ENCODE results near the gene ZC3H18.

Gene ZC3H18

GRCh38 chr16:88569985-88570690 lies at the start of gene ZC3H18:
Gene ZC3H18 (plus strand): TSS chr16:88570403. CDS start chr16:88577124, 6,721 bp downstream.
- DNase-seq: peak; percentile 34 to 97 (median 89)

GRCh38 chr16:88521674-88522073 lies 48.5 kb upstream of the ZC3H18 start:
- no peak for DNase-seq

GRCh38 chr16:88522276-88522949 lies 47.8 kb upstream of the ZC3H18 start:
- DNase-seq: peak in 1 of 56 donors; percentile 20

GRCh38 chr16:88523309-88524161 lies 46.7 kb upstream of the ZC3H18 start:
- no peak for DNase-seq

GRCh38 chr16:88524274-88524972 lies 45.8 kb upstream of the ZC3H18 start:
- DNase-seq: no peak

GRCh38 chr16:88524973-88525662 lies 45.1 kb upstream of the ZC3H18 start:
- no peak for DNase-seq

GRCh38 chr16:88525663-88525990 lies 44.6 kb upstream of the ZC3H18 start:
- DNase-seq: peak in 1 of 56 donors; percentile 6

GRCh38 chr16:88526008-88526905 lies 43.9 kb upstream of the ZC3H18 start:
- no peak for DNase-seq

- DNase-seq: no peak
Measured at GRCh38 chr16:88526906-88527185, 43.4 kb upstream of the ZC3H18 start.

GRCh38 chr16:88527186-88527936 lies 42.8 kb upstream of the ZC3H18 start:
- peak in 27 of 56 donors; percentile 11 to 67 (median 37) for DNase-seq

GRCh38 chr16:88527937-88528743 lies 42.1 kb upstream of the ZC3H18 start:
- no peak for DNase-seq

- DNase-seq: no peak
Measured at GRCh38 chr16:88528902-88529318, 41.3 kb upstream of the ZC3H18 start.

- no peak for DNase-seq
Measured at GRCh38 chr16:88529596-88529995, 40.6 kb upstream of the ZC3H18 start.

GRCh38 chr16:88530051-88530857 lies 39.9 kb upstream of the ZC3H18 start:
- DNase-seq: no peak

- DNase-seq: no peak
Measured at GRCh38 chr16:88530858-88531203, 39.4 kb upstream of the ZC3H18 start.

- DNase-seq: peak in 1 of 56 donors; percentile 11
Measured at GRCh38 chr16:88531346-88531745, 38.9 kb upstream of the ZC3H18 start.

GRCh38 chr16:88531931-88532433 lies 38.2 kb upstream of the ZC3H18 start:
- no peak for DNase-seq
